H9 (cell line): ENCODE results near the gene ZMYM3. TPM values are rescaled to one million over a fixed set of nuclear protein-coding genes. Genes with fewer than 3 reads are reported as not detected.

Experiments used
- DNase-seq: peaks from one replicate; pipeline ENCODE4 v3.0.0-alpha.2; 2017
- H2AFZ ChIP-seq: one replicate; pipeline ENCODE4 v1.6.1; 2013; ENCODE audit warnings: mild to moderate bottlenecking, low read length, control low read depth, moderate library complexity
- H2AK5ac ChIP-seq: 2 replicates; pipeline ENCODE4 v1.6.1; 2013; ENCODE audit warnings: low read length, control low read depth, mixed read lengths; ENCODE audit not compliant: insufficient read length
- H2BK120ac ChIP-seq: one replicate; pipeline ENCODE4 v1.6.1; 2013; ENCODE audit warnings: low read depth, mild to moderate bottlenecking, low read length, control low read depth, inconsistent platforms; ENCODE audit not compliant: poor library complexity, severe bottlenecking
- H2BK12ac ChIP-seq: 2 replicates; pipeline ENCODE4 v1.6.1; 2013; ENCODE audit warnings: low read length, control low read depth, mixed read lengths, low read depth; ENCODE audit not compliant: insufficient read length
- H2BK15ac ChIP-seq: 2 replicates; pipeline ENCODE4 v1.6.1; 2013; ENCODE audit warnings: low read depth, low read length, control low read depth
- H2BK20ac ChIP-seq: one replicate; pipeline ENCODE4 v1.6.1; 2013; ENCODE audit warnings: low read depth, mild to moderate bottlenecking, low read length, control low read depth, inconsistent platforms; ENCODE audit not compliant: poor library complexity, severe bottlenecking
- H2BK5ac ChIP-seq: 2 replicates; pipeline ENCODE4 v1.6.1; 2013; ENCODE audit warnings: low read length, control low read depth, mixed read lengths; ENCODE audit not compliant: insufficient read length
- H3K14ac ChIP-seq: 2 replicates; pipeline ENCODE4 v1.6.1; 2013; ENCODE audit warnings: low read length, control low read depth; ENCODE audit not compliant: insufficient read depth
- H3K18ac ChIP-seq: 2 replicates; pipeline ENCODE4 v1.6.1; 2013; ENCODE audit warnings: low read depth, mild to moderate bottlenecking, mixed read lengths, low read length, control low read depth; ENCODE audit not compliant: insufficient read length
- H3K23ac ChIP-seq: 2 replicates; pipeline ENCODE4 v1.6.1; 2013; ENCODE audit warnings: low read length, control low read depth, mixed read lengths, low read depth; ENCODE audit not compliant: insufficient read length
- H3K23me2 ChIP-seq: 2 replicates; pipeline ENCODE4 v1.6.1; 2013; ENCODE audit warnings: low read depth, mild to moderate bottlenecking, mixed read lengths, low read length, control low read depth; ENCODE audit not compliant: insufficient read length, poor library complexity, severe bottlenecking
- H3K27ac ChIP-seq: 2 replicates; pipeline ENCODE4 v1.5.1; 2013; ENCODE audit warnings: low read length, control low read depth, mixed read lengths, low read depth; ENCODE audit not compliant: insufficient read length
- H3K27me3 ChIP-seq: 2 replicates; pipeline ENCODE4 v1.6.1; 2013; ENCODE audit warnings: low read length, control low read depth, inconsistent platforms; ENCODE audit not compliant: insufficient read depth
- H3K4ac ChIP-seq: 2 replicates; pipeline ENCODE4 v1.6.1; 2013; ENCODE audit warnings: low read depth, mild to moderate bottlenecking, control low read depth, inconsistent platforms, low read length, moderate library complexity
- H3K4me1 ChIP-seq: 2 replicates; pipeline ENCODE4 v1.6.1; 2013; ENCODE audit warnings: low read length, control low read depth, inconsistent platforms; ENCODE audit not compliant: insufficient read depth
- H3K4me2 ChIP-seq: 2 replicates; pipeline ENCODE4 v1.6.1; 2013; ENCODE audit warnings: low read length, control low read depth, mixed read lengths; ENCODE audit not compliant: insufficient read length, insufficient read depth
- H3K56ac ChIP-seq: 2 replicates; pipeline ENCODE4 v1.6.1; 2013; ENCODE audit warnings: low read depth, mild to moderate bottlenecking, mixed read lengths, low read length, control low read depth; ENCODE audit not compliant: insufficient read length
- H3K79me1 ChIP-seq: 2 replicates; pipeline ENCODE4 v1.6.1; 2013; ENCODE audit warnings: low read depth, mild to moderate bottlenecking, moderate library complexity, low read length, control low read depth, inconsistent platforms; ENCODE audit not compliant: insufficient read depth, poor library complexity, severe bottlenecking
- H3K79me2 ChIP-seq: 2 replicates; pipeline ENCODE4 v1.6.1; 2013; ENCODE audit warnings: low read length, control low read depth, inconsistent platforms; ENCODE audit not compliant: insufficient read depth
- H3K9ac ChIP-seq: 2 replicates; pipeline ENCODE4 v1.6.1; 2013; ENCODE audit warnings: low read length, control low read depth, mixed read lengths; ENCODE audit not compliant: insufficient read length; ENCODE audit errors: extremely low read depth
- H3K9me3 ChIP-seq: one replicate; pipeline ENCODE4 v1.6.1; 2013; ENCODE audit warnings: low read depth, low read length, inconsistent platforms; ENCODE audit not compliant: control insufficient read depth
- H3T11ph ChIP-seq: one replicate; pipeline ENCODE4 v1.6.1; 2013; ENCODE audit warnings: mild to moderate bottlenecking, low read length, control low read depth, inconsistent platforms
- H4K20me1 ChIP-seq: one replicate; pipeline ENCODE4 v1.6.1; 2013; ENCODE audit not compliant: control insufficient read depth, insufficient read length, insufficient read depth
- H4K5ac ChIP-seq: 2 replicates; pipeline ENCODE4 v1.6.1; 2013; ENCODE audit warnings: low read depth, mild to moderate bottlenecking, mixed read lengths, low read length, control low read depth; ENCODE audit not compliant: insufficient read length
- H4K8ac ChIP-seq: replicated peaks from 2 replicates; pipeline ENCODE4 v1.6.1; 2013; ENCODE audit warnings: low read length, control low read depth, mixed read lengths, low read depth; ENCODE audit not compliant: insufficient read length
- H4K91ac ChIP-seq: 2 replicates; pipeline ENCODE4 v1.6.1; 2013; ENCODE audit warnings: low read depth, mild to moderate bottlenecking, moderate library complexity, mixed read lengths, low read length, control low read depth; ENCODE audit not compliant: insufficient read length
- H3K27ac Mint-ChIP-seq, 3 experiments: 2 replicates in 2 of 3; 3 replicates in 1 of 3; pipeline ENCODE4 v1.8.0; 2020 to 2021; ENCODE audit warnings: mixed read lengths in 3 of 3, mild to moderate bottlenecking in 1 of 3, moderate library complexity in 1 of 3
- H3K27me3 Mint-ChIP-seq: 2 replicates; pipeline ENCODE4 v1.8.0; 2021; ENCODE audit warnings: low read depth, mild to moderate bottlenecking, moderate library complexity, mixed read lengths
- H3K36me3 Mint-ChIP-seq, 3 experiments: 2 replicates in 2 of 3; 3 replicates in 1 of 3; pipeline ENCODE4 v1.8.0; 2020 to 2021; ENCODE audit warnings: low read depth in 3 of 3, mixed read lengths in 3 of 3; ENCODE audit not compliant: insufficient read depth in 1 of 3
- H3K4me1 Mint-ChIP-seq, 2 experiments: 2 replicates each; pipeline ENCODE4 v1.8.0; 2020; ENCODE audit warnings: mixed read lengths in 2 of 2
- H3K4me3 Mint-ChIP-seq, 2 experiments: 2 replicates in 1 of 2; 3 replicates in 1 of 2; pipeline ENCODE4 v1.8.0; 2020 to 2021; ENCODE audit warnings: mild to moderate bottlenecking in 2 of 2, mixed read lengths in 2 of 2, moderate library complexity in 1 of 2
- H3K9me3 Mint-ChIP-seq, 2 experiments: 2 replicates in 1 of 2; 3 replicates in 1 of 2; pipeline ENCODE4 v1.8.0; 2020; ENCODE audit warnings: mild to moderate bottlenecking in 2 of 2, mixed read lengths in 2 of 2, moderate library complexity in 1 of 2
- CTCF ChIP-seq: fragments of 200-600 bp; sonication (generic); conservative IDR thresholded peaks from 3 replicates; pipeline ENCODE4 v1.8.0; 2021; ENCODE audit warnings: antibody characterized with exemption, mild to moderate bottlenecking
- WGBS: extraction: QIAGEN DNeasy Blood & Tissue Kit; methylation state at CpG from one replicate; pipeline ENCODE4 v1.1.7; 2013; ENCODE audit warnings: missing lambda C conversion rate, low lambda C conversion rate, mixed read lengths; ENCODE audit not compliant: insufficient read length; ENCODE audit errors: extremely low coverage; 5-methylcytosine and 5-hydroxymethylcytosine counted together
- total RNA-seq: library from RNA; stranded (reverse); gene quantifications from 2 replicates; pipeline ENCODE4 v1.2.1, GENCODE V29; 2021

ZMYM3 gene
- total RNA-seq, 1 experiment from 2014 or later = 86.5 TPM

- H3K27ac Mint-ChIP-seq = no peak overlapping the region; a peak in 1 of 7 replicates
- peaks cover 69 to 86% of the 10 kb centered on the region in 2 experiments for H3K9me3 Mint-ChIP-seq
- peaks cover 22% of the 10 kb centered on the region for H3K9me3 ChIP-seq
- H2BK12ac ChIP-seq = no peak overlapping the region
- no peak for DNase-seq
- peaks cover 0 to 11% (median 5%) of the 10 kb centered on the region in 3 experiments; a peak in 3 of 7 replicates for H3K36me3 Mint-ChIP-seq
- no peaks in the 10 kb centered on the region; the same call in 1 of the 2 replicates for H3K27me3 Mint-ChIP-seq
- no peak overlapping the region for H2AFZ ChIP-seq
- H3K79me1 ChIP-seq = no peaks in the 10 kb centered on the region
- no peak overlapping the region for H3K56ac ChIP-seq
- no CpG with 5 or more reads among the region's 2 CpGs for WGBS
- H2BK20ac ChIP-seq = no peak overlapping the region
- no peak overlapping the region for H2BK5ac ChIP-seq
- no peak overlapping the region for H3T11ph ChIP-seq
- no peak overlapping the region for H3K9ac ChIP-seq
- no peaks in the 10 kb centered on the region for H3K23me2 ChIP-seq
- H3K4me2 ChIP-seq = no peak overlapping the region
- no peaks in the 10 kb centered on the region for H3K27me3 ChIP-seq
- no peak overlapping the region for H4K8ac ChIP-seq
- H3K79me2 ChIP-seq = no peaks in the 10 kb centered on the region
- no peak overlapping the region for H4K91ac ChIP-seq
- peak overlapping the region in 1 of 2 experiments; percentile 45; a peak in 1 of 5 replicates for H3K4me3 Mint-ChIP-seq
- H3K4ac ChIP-seq = no peak overlapping the region
- no peak overlapping the region for H4K5ac ChIP-seq
- no peak overlapping the region for H2BK15ac ChIP-seq
- no peak overlapping the region for H3K18ac ChIP-seq
- no peak overlapping the region for H3K23ac ChIP-seq
- no peaks in the 10 kb centered on the region for H4K20me1 ChIP-seq
- H3K27ac ChIP-seq = no peak overlapping the region
- H3K4me1 Mint-ChIP-seq = peaks cover 13 to 29% of the 10 kb centered on the region in 2 experiments
- no peak overlapping the region for H3K14ac ChIP-seq
- no peaks in the 10 kb centered on the region for H3K4me1 ChIP-seq
- H2BK120ac ChIP-seq = no peak overlapping the region
- TF ChIP-seq CTCF = no peak
- no peak overlapping the region for H2AK5ac ChIP-seq
Measured at GRCh38 chrX:71225009-71225408, 28.9 kb downstream of the ZMYM3 start.
